ENCODE measurements around the gene NADK2.

Gene NADK2

DNA sequence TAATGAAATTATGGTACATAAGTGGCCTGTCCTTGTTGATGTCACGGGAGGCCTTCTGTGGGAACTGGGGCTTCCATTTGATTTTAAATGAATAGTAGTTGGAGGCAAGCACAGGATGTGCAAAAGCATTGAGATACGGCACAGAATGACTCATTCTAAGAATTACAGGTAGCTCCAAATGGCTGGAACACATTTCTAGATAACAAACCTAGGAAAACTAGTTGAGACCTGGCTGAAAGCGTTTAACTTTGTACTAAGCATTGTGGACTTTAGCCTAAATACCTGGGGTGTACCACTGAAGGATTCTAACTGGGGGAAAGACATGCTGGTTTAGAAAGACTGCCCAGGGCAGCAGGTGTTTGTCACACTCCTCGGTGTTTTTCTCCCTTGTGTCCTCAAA, 80.4 kb downstream of the NADK2 start:
- DNase-seq (ENCODE audit: low read depth), result no peak

- no peak for DNase-seq (ENCODE audit: low read depth)
Measured at GRCh38 chr5:36160617-36161016, 81.1 kb downstream of the NADK2 start.

- peak; percentile 9 for DNase-seq (ENCODE audit: low read depth)
Measured at GRCh38 chr5:36158144-36158543, 83.6 kb downstream of the NADK2 start.

DNA sequence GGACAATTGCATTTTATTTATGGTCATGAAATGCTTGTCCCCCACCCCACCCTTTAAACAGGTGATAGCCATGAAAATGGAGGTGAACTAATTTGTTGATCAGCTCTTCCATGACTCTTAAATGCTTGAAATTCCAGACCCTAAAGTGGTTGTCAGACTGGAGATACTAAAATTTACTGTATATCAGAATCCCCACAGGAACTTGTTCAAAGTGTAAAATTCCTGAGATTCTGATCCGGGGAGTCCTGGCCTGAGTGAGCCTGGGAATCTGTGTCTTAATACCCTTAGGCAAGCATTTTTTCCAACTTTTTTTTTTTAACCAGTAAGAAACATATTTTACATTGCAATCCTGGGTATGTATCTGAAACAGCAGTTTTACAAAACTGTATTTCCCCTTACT, 85.1 kb downstream of the NADK2 start:
- peak; percentile 74 for DNase-seq (ENCODE audit: low read depth)

GRCh38 chr5:36156121-36156601, 85.6 kb downstream of the NADK2 start:
- DNase-seq (ENCODE audit: low read depth), result no peak

DNA sequence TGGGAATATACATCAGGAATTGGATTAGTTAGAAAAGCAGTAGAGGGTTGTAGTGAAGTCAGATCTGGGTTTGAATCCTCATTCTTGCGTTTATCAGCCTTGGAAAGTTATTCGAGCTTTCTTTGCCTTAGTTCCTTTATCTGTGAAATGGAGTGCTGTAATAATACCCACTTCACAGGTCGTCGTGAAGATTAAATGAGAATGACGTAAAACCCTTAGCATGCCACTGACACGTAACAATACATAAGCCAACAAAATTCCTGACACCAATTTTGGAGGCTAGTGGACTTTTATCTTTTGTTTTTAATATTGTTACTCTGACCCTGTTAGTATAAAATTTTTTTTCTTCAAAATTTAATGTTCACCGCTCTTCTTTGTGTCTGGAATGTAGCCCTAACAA, 86.4 kb downstream of the NADK2 start:
- no peak for DNase-seq (ENCODE audit: low read depth)

DNA sequence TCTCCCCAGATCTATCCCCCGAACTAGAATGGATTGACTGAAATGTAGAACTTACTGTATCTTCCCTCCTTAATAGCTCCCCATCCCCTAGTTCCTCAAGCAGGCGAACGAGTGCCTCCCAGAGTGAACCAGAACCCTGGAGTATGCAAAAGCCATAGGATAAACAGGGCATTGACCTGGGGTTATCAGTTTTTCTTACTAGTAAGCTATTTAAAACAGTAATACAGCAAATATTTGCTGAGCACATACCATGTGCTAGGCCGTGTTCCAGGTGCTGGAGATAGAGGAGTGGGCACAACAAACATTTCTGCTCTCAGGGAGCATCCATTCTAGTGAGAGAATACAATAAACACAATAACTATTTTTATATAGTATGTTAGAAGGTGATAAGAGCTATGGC, 88.0 kb downstream of the NADK2 start:
- no peak for DNase-seq (ENCODE audit: low read depth)

DNA sequence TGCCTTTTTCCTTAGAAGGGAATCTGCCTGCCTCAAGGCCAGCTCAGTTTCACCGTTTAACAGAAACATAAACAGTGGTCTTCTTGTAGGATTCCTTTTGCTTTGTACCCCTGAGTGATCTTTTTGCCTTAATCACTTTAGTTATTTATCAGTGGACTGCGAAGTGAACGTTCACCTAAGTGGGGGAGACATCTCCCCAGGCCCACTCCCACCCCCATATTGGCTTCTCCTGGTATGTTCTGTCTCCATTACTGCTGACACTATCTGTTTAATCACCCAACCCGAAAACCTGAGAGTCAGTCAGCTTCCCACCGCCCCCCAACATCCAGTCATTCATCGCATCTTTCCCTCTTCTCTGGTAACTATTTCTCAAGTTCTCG, 88.4 kb downstream of the NADK2 start:
- no peak for DNase-seq (ENCODE audit: low read depth)

DNA sequence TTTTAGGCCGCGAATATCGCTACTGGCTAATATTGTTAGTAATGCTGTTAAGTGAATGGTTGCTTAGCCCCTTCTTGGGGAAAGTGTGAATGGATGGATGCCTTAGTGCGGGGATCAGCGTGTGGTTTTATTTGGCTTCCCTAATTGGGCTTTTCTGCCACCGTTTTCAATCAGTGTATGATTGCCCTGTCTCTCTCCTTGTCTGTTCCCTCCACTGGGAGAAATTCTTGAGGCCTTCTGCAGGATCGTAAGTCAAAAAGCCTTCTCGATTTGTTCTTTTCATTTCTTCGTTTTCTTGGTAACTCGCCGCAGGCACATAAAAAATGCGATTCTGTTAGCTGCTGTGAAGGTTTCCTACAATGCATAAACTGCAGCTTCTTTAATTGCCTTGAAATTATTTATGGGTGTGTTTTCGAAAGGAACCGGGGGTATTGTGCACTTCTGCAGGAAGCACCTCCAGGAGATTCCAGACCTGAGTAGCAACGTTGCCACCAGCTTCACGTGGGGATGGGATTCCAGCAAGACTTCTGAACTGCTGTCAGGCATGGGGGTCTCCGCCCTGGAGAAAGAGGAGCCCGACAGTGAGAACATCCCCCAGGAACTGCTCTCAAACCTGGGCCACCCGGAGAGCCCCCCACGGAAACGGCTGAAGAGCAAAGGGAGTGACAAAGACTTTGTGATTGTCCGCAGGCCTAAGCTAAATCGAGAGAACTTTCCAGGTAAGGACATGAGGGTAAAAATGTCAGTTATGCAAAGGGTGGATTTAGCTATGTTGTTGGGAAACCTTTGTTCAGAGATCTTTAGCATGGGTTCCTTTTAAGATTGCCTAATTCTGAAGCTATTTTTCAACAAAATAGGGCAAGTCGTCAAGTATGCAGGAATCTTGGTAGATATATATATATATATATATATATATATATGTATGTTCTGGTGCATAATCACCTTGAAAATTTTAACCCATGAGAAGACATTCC, 89.1 kb downstream of the NADK2 start:
- peak; percentile 36 for DNase-seq (ENCODE audit: low read depth)

DNA sequence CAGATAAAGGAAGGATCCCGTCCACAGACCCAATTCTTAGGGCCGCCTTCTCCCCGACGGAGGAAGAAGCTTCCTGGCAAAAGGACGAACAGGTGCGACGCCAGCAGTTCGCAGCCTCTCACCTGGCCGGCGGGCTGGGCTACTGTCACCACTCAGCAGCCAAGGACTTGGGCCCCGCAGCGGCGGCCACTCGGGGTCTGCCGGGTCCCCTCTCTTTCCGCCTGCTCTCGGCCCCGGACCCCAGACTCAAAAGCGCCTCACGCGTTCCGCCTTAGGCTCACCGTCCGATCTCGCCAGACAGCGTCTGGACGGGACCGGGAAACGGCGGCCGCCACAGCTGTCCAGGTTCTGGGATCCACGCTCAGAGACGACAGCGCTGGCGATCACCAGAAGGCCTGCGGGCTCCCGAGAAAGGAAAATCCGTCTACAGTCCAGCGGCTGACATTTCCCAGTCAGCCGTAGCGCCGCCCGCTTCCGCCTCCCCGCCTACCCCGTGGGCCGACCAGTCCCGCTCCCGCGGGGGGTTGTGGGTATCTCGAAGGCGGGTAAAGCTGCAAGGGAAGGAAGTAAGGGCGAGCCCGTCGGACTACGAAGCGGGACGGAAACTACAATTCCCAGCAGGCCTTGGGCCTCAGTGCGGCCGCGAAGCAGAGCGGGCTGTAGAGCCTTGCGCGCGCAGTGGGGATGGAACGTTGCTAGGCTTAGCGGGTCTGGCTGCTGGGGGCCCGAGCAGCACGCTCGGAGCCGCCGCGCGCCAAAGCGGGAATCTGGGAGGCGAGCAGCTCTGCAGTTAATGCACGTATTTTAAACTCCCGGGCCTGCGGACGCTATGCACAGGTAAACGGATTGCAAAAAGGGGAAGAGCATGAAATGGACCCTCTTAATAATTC, 90.0 kb downstream of the NADK2 start, which contains the start of the genes LMBRD2 and SKP2:
TSS of gene LMBRD2 (minus strand) at position 454 of the 890 bp plus-strand sequence. CDS start 8,538 bp downstream, outside the sequence.
TSS of gene SKP2 (plus strand) at position 678 of the 890 bp plus-strand sequence. CDS start at position 830, 152 bp downstream.
- DNase-seq (ENCODE audit: low read depth), result peak; percentile 99

- peak; percentile 67 for DNase-seq (ENCODE audit: low read depth)
Measured at GRCh38 chr5:36150676-36151433, 90.9 kb downstream of the NADK2 start.

DNA sequence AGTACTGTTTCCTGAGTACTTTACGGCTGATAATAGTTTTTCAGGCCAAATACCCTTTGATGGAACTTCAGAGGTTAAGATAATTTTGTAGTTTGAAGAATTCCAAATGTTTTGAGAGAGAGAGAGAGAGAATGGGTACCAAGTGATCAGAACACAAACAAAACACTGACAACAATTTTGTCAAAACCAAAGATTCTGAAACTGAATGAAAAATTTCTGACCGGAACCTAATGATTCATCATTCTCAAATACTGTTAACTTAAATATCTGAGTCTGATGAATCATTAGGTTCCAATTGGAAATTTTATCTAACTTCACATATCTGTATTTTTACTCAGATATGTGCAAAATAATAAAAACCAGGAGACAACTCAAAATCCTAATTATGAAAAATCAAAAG, 94.0 kb downstream of the NADK2 start:
- DNase-seq (ENCODE audit: low read depth), result peak; percentile 70

DNA sequence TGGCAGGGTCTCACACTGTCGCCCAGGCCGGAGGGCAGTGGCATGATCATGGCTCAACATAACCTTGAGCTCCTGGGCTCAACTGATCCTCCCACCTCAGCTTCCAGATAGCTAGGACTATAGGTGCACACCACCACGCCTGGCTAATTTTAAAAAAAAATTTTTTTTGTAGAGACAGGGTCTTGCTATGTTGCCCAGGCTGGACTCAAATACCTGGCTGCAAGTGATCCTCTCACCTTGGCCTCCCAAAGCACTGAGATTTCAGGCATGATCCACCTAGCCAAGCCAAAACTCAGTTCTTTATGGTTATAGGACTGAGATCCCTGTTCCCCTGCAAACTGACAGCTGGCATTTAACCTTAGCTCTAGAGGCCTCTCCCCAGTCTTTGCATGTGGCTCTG, 95.3 kb downstream of the NADK2 start:
- DNase-seq (ENCODE audit: low read depth), result no peak

DNA sequence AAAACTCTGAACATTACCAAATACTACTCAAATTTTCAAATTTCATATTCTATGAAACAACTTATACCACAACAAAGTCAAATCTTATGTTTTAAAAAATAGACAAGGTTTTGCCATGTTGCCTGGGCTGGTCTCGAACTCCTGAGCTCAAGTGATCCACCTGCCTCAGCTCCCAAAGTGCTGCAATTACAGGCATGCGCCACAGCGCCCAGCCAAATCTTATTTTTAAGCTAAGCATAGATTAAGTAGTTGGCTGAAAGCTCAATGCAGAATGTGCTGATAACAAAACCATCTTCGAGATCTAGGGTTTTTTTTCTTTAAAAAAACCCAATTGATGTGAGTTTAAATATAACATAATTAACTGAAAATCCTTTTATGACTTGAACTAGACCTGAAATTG, 96.4 kb downstream of the NADK2 start:
- no peak for DNase-seq (ENCODE audit: low read depth)
